ENCODE results near the gene ELAC2. TPM values are rescaled to one million over a fixed set of nuclear protein-coding genes. Genes with fewer than 3 reads are reported as not detected.

Gene ELAC2
- total and polyA plus RNA-seq, 2 of the 4 experiments (the other 2 are of a cell fraction), result 75.2 to 80.7 TPM

GRCh38 chr17:13030056-13030455 is 12.2 kb upstream of the ELAC2 start:
- Histone ChIP-seq H4K5ac (ENCODE audit: low read depth, low read length) (no peak overlapping the region), H2BK15ac (ENCODE audit: low read depth, low read length) (no peak overlapping the region), H3K79me1 (ENCODE audit: low read depth in 1 of 2, low read length in 2 of 2) (no peaks in the 10 kb centered on the region), H4K91ac (ENCODE audit: insufficient read depth, low read depth, low read length) (no peak overlapping the region), H2BK120ac (ENCODE audit: low read depth, low read length) (no peak overlapping the region), H3K23ac (ENCODE audit: low read depth, low read length) (no peak overlapping the region), H3K4ac (ENCODE audit: low read depth, low read length) (no peak overlapping the region), H3K9ac (ENCODE audit: low read depth, low read length) (no peak overlapping the region), H2AK5ac (ENCODE audit: low read depth, low read length) (no peak overlapping the region), H3K36me3 (ENCODE audit: control insufficient read depth, insufficient read depth, low read length) (no peaks in the 10 kb centered on the region), H2BK5ac (ENCODE audit: low read depth, low read length, poor library complexity, severe bottlenecking) (no peak overlapping the region), H3K27me3 (ENCODE audit: control insufficient read depth, insufficient read depth, low read length) (peaks cover 8% of the 10 kb centered on the region), H3K56ac (ENCODE audit: extremely low read depth, insufficient read depth, low read length) (no peak overlapping the region), H4K20me1 (ENCODE audit: insufficient read depth, low read length) (no peaks in the 10 kb centered on the region), H2BK20ac (ENCODE audit: low read depth, low read length) (no peak overlapping the region), H3K4me3 (ENCODE audit: insufficient read depth, low read depth, low read length) (no peak overlapping the region), H3K9me3 (ENCODE audit: control insufficient read depth, insufficient read depth, low read length) (no peaks in the 10 kb centered on the region), H3K9me1 (ENCODE audit: insufficient read depth, low read length) (peaks cover 2% of the 10 kb centered on the region; the same call in 1 of the 2 replicates), H3K4me2 (ENCODE audit: low read depth, low read length) (no peak overlapping the region), H2AFZ (replicated peaks; ENCODE audit: low read length, poor library complexity) (no peak overlapping the region), H3K4me1 (ENCODE audit: control insufficient read depth, insufficient read depth, low read length) (no peaks in the 10 kb centered on the region), H3K18ac (ENCODE audit: low read depth, low read length) (no peak overlapping the region), H3K27ac (ENCODE audit: insufficient read depth, low read length) (no peak overlapping the region), H2AK9ac (replicated peaks; ENCODE audit: low read depth, low read length, poor library complexity) (no peak overlapping the region), H4K8ac (ENCODE audit: low read depth in 2 of 2, low read length in 2 of 2) (no peak overlapping the region), H3K14ac (replicated peaks; ENCODE audit: low read depth, low read length) (no peak overlapping the region)
- TF ChIP-seq SMC3 (IDR thresholded peaks at IDR 0.05; ENCODE audit: low read depth, low read length), result no peak
- TF ChIP-seq FOS (IDR thresholded peaks at IDR 0.05; ENCODE audit: low read depth, low read length), result no peak
- TF ChIP-seq RFX5 (IDR thresholded peaks at IDR 0.05; ENCODE audit: low read depth, low read length), result no peak
- no peak for TF ChIP-seq NFE2L2 (IDR thresholded peaks at IDR 0.05; ENCODE audit: low read depth, low read length)
- TF ChIP-seq MAFK (IDR thresholded peaks at IDR 0.05; ENCODE audit: low read depth, low read length), result no peak
- no peak for TF ChIP-seq RCOR1 (IDR thresholded peaks at IDR 0.05; ENCODE audit: insufficient replicate concordance, low read length)
- CTCF ChIA-PET, result interaction anchor here (1.1 to 4.4 kb wide), 2 partner anchors 10 to 11 kb away, joined by 5 to 16 read pairs; partner anchors contain the start of gene ELAC2
- POLR2A ChIA-PET (ENCODE audit: unreplicated experiment), result no interaction called here
- intact Hi-C loops (cut with micrococcal nuclease) (loop anchor here (1.0 to 10.0 kb wide), 3 partner anchors 564 to 1895 kb away; partner anchors contain the start of gene HS3ST3B1), in situ Hi-C loops (cut with MboI; ENCODE audit: low sequenced_read_pairs) (no loop called here), dilution Hi-C loops (cut with HindIII; ENCODE audit: low sequenced_read_pairs, unreplicated experiment) (no loop called here)
- no CpG with 5 or more reads among the region's 1 CpG for WGBS, 2 experiments (ENCODE audit: extremely low coverage in 2 of 2, insufficient read length in 1 of 2)
- no peak for DNase-seq
- ATAC-seq (ENCODE audit: low read depth), result no peak
- no TSS peak for BruUV-seq (replicated peaks)
